GM06990 (cell line): ENCODE data around the gene RBP4.

Source experiments
- DNase-seq: peaks from one replicate; pipeline ENCODE4 v3.0.0-alpha.2; 2011; ENCODE audit not compliant: insufficient read length; ENCODE audit errors: extremely low read depth
- H3K27me3 ChIP-seq: replicated peaks from 2 replicates; pipeline ENCODE4 v1.6.0; 2011; ENCODE audit warnings: low read length; ENCODE audit not compliant: control insufficient read depth, insufficient read depth
- H3K36me3 ChIP-seq: 2 replicates; pipeline ENCODE4 v1.5.1; 2011; ENCODE audit warnings: low read length; ENCODE audit not compliant: control insufficient read depth, insufficient read depth
- H3K4me3 ChIP-seq: replicated peaks from 2 replicates; pipeline ENCODE4 v1.5.1; 2011; ENCODE audit warnings: low read depth, mild to moderate bottlenecking, control low read depth, low read length
- CTCF ChIP-seq: IDR thresholded peaks from 2 replicates; pipeline ENCODE4 v1.5.1; 2011; ENCODE audit warnings: low read length, control low read depth, mild to moderate bottlenecking, inconsistent platforms; ENCODE audit not compliant: insufficient read depth, poor library complexity, severe bottlenecking

Gene RBP4

GRCh38 chr10:93542358-93542791 is 58.7 kb downstream of the RBP4 start:
- H3K27me3 ChIP-seq, result no peaks in the 10 kb centered on the region; the same call in 1 of the 2 replicates
- H3K36me3 ChIP-seq, result no peaks in the 10 kb centered on the region
- no peak for TF ChIP-seq CTCF
- DNase-seq, result no peak
- no peak overlapping the region for H3K4me3 ChIP-seq
